HepG2 (cell line): Measurements from ENCODE around the gene DCST2. TPM values are rescaled to one million over a fixed set of nuclear protein-coding genes. Genes with fewer than 3 reads are reported as not detected.
A peak's percentile ranks its signal among the peaks of the same experiment; 100 is the strongest.

Experiments
- ATAC-seq: fragments of 200-7000 bp; cut with Tn5 transposase; 3 replicates; pipeline ENCODE4 v1.9.1; 2020; ENCODE audit warnings: mild to moderate bottlenecking, moderate library complexity
- BruUV-seq: library from RNA; stranded (reverse); fragments of 400-500 nt; replicated peaks from 2 replicates; lab custom pipeline; 2021; lab: Mats Ljungman, UMichigan
- CTCF ChIA-PET: fragments of 300-600 bp; formaldehyde crosslinking; extraction: SDS; loops from one replicate; lab custom pipeline; 2021; ENCODE audit warnings: low total read pairs, inconsistent platforms, low intra/inter-chr PET ratio; lab: Yijun Ruan, JAX
- POLR2A ChIA-PET: fragments of 350-600 bp; sonication (Branson Sonifier 250); formaldehyde crosslinking; loops from one replicate; lab custom pipeline; 2020; ENCODE audit warnings: antibody characterized with exemption, inconsistent platforms; lab: Yijun Ruan, JAX
- DNase-seq: peaks from one replicate; pipeline ENCODE4 v3.0.0-alpha.2; 2015; ENCODE audit warnings: low spot score
- FAIRE-seq: peaks from 3 replicates; lab custom pipeline; 2011; peaks lifted over from hg19 to GRCh38; lab: Jason Lieb, UNC
- H2AFZ ChIP-seq: one replicate; pipeline ENCODE4 v1.6.1; 2011; ENCODE audit warnings: low read length, inconsistent platforms
- H3K27ac ChIP-seq: fragments of 300-600 bp; 3 replicates; pipeline ENCODE4 v1.8.0; 2011; ENCODE audit warnings: mixed run types, mild to moderate bottlenecking, mixed read lengths, low read length, inconsistent platforms; ENCODE audit not compliant: insufficient read depth; ENCODE audit errors: extremely low read length
- H3K27me3 ChIP-seq, 2 experiments: fragments of 200-600 bp in 1 of 2; 2 replicates in 1 of 2; 3 replicates in 1 of 2; pipeline versions ENCODE4 v1.6.0 to v1.8.0; 2011; ENCODE audit warnings: low read length in 2 of 2, mild to moderate bottlenecking in 2 of 2, moderate library complexity in 2 of 2, inconsistent platforms in 1 of 2; ENCODE audit not compliant: insufficient read depth in 2 of 2, control insufficient read depth in 1 of 2
- H3K36me3 ChIP-seq, 2 experiments: fragments of 200-600 bp in 1 of 2; replicated peaks in 1 of 2; 2 replicates in 1 of 2; 3 replicates in 1 of 2; pipeline versions ENCODE4 v1.5.1 to v1.8.0; 2011; ENCODE audit warnings: low read length in 2 of 2, inconsistent platforms in 1 of 2; ENCODE audit not compliant: insufficient read depth in 2 of 2, control insufficient read depth in 1 of 2
- H3K4me1 ChIP-seq: 2 replicates; pipeline ENCODE4 v1.5.1; 2012; ENCODE audit warnings: low read length, inconsistent platforms; ENCODE audit not compliant: insufficient read depth
- H3K4me2 ChIP-seq: 2 replicates; pipeline ENCODE4 v1.6.0; 2011; ENCODE audit warnings: low read depth, low read length, inconsistent platforms
- H3K4me3 ChIP-seq, 3 experiments: fragments of 200-600 bp in 1 of 3; sonication (generic), shearing (Covaris generic) in 1 of 3; replicated peaks in 1 of 3; 2 replicates each; pipeline ENCODE4 v1.5.1; 2011 to 2016; ENCODE audit warnings: low read length in 3 of 3, inconsistent platforms in 2 of 3, low read depth in 2 of 3, mild to moderate bottlenecking in 2 of 3, control low read depth in 1 of 3, mixed read lengths in 1 of 3; ENCODE audit not compliant: insufficient read depth in 1 of 3
- H3K79me2 ChIP-seq: one replicate; pipeline ENCODE4 v1.6.1; 2011; ENCODE audit warnings: low read length, inconsistent platforms; ENCODE audit not compliant: insufficient read depth
- H3K9ac ChIP-seq: 2 replicates; pipeline ENCODE4 v1.6.0; 2011; ENCODE audit warnings: mild to moderate bottlenecking, low read depth, low read length, inconsistent platforms; ENCODE audit not compliant: insufficient read depth
- H3K9me3 ChIP-seq: 2 replicates; pipeline ENCODE4 v1.5.1; 2012; ENCODE audit warnings: mild to moderate bottlenecking, low read length
- H4K20me1 ChIP-seq: 2 replicates; pipeline ENCODE4 v1.6.0; 2011; ENCODE audit warnings: inconsistent platforms, mild to moderate bottlenecking, low read length, moderate library complexity; ENCODE audit not compliant: insufficient read depth
- DR1 ChIP-seq: sonication (generic); formaldehyde crosslinking; IDR thresholded peaks from 2 replicates; pipeline ENCODE4 v1.8.0; 2021; ENCODE audit warnings: mild to moderate bottlenecking, missing genetic modification reagents, inconsistent platforms
- KLF12 ChIP-seq: sonication (generic); formaldehyde crosslinking; IDR thresholded peaks from 2 replicates; pipeline ENCODE4 v1.4.0; 2020; ENCODE audit warnings: missing genetic modification reagents, borderline replicate concordance
- RCOR2 ChIP-seq: IDR thresholded peaks from 2 replicates; pipeline ENCODE4 v1.6.1; 2016; ENCODE audit warnings: missing biosample characterization, missing genetic modification reagents
- SRF ChIP-seq: IDR thresholded peaks from 2 replicates; pipeline ENCODE4 v1.6.1; 2011; ENCODE audit warnings: mild to moderate bottlenecking, low read depth, low read length, moderate library complexity
- ZNF451 ChIP-seq: sonication (generic); formaldehyde crosslinking; IDR thresholded peaks from 2 replicates; pipeline ENCODE4 v1.5.0; 2020; ENCODE audit warnings: mild to moderate bottlenecking, missing genetic modification reagents
- WGBS: methylation state at CpG from one replicate; pipeline ENCODE4 v1.1.6; 2017; ENCODE audit warnings: low lambda C conversion rate; 5-methylcytosine and 5-hydroxymethylcytosine counted together
- in situ Hi-C: cut with HindIII; loops from 2 replicates; pipeline ENCODE4 v1.10.0; 2017; ENCODE audit warnings: low pct_unique_long_range_greater_than_20kb; ENCODE audit not compliant: extremely low pct_ligation_motif_present
- intact Hi-C: fragments of 100-400 bp; cut with micrococcal nuclease; formaldehyde crosslinking; loops from one replicate; pipeline ENCODE4 v1.10.0; 2022; ENCODE audit not compliant: unreplicated experiment
- polyA plus RNA-seq, 8 experiments: library from polyadenylated mRNA; depleted of rRNA in 3 of 8; stranded (reverse) in 7 of 8; unstranded in 1 of 8; fragments of >200 nt; fragmentation: Illumina TruSeq in 4 of 8; extraction: Trizol in 4 of 8; gene quantifications; 2 replicates each; pipeline versions ENCODE4 v1.2.1 to v1.2.3, GENCODE V29; 2011 to 2016; ENCODE audit warnings: low read depth in 4 of 8, missing spikeins in 1 of 8, mixed read lengths in 1 of 8; ENCODE audit not compliant: insufficient read depth in 1 of 8
- total RNA-seq, 5 experiments: library from RNA; depleted of rRNA; stranded (reverse); fragments of >200 nt; fragmentation: Illumina TruSeq; extraction: Trizol; gene quantifications; 2 replicates each; pipeline ENCODE4 v1.2.3, GENCODE V29; 2016; ENCODE audit warnings: low read depth in 1 of 5

The DCST2 gene
- total and polyA plus RNA-seq, 2 of the 13 experiments (the other 11 are each of a cell fraction or from before 2014, with no cell fraction given): 0.74 TPM; not detected in 1

DNA sequence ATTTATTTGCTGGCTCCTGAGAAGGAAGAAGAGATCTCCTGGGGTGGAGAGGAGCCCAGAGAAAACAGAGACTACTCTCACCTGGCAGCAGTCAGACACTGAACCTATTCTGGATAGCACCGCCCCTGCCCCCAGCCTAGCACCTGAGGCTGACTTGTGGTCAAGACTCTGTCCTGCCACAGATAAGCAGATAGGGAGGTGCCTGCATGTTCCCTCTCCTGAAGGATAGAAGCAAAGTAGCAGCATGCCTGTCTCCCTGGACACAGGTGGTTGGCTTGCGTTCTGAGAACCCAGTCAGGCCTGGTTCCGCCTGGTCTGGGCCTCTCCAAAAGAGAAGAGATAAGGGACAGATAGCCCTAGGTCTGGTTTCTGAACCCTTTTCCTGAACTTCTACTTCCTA is 43.8 kb upstream of the DCST2 start:
- in situ Hi-C loops: no loop called here
- peaks cover 46% of the 10 kb centered on the region for H3K4me1 ChIP-seq
- H3K4me3 ChIP-seq: no peak overlapping the region
- BruUV-seq: no TSS peak
- FAIRE-seq: no peak
- no peak overlapping the region for H3K9ac ChIP-seq
- H3K79me2 ChIP-seq: no peaks in the 10 kb centered on the region
- CTCF ChIA-PET: no interaction called here
- no peak for TF ChIP-seq RCOR2
- TF ChIP-seq, all 625 proteins: peak for 0
- Histone ChIP-seq H3K4me2 (no peak overlapping the region), H2AFZ (no peak overlapping the region), H3K36me3 (no peaks in the 10 kb centered on the region), H4K20me1 (peaks cover 4% of the 10 kb centered on the region; the same call in 1 of the 2 replicates), H3K27me3 (peaks cover 23 to 92% of the 10 kb centered on the region in 2 experiments), H3K9me3 (no peaks in the 10 kb centered on the region), H3K27ac (no peak overlapping the region)
- intact Hi-C loops: no loop called here
- ATAC-seq (no peak), DNase-seq (no peak)
- WGBS: 0% methylated on average over 2 of the region's 3 CpGs
- POLR2A ChIA-PET: no interaction called here

DNA sequence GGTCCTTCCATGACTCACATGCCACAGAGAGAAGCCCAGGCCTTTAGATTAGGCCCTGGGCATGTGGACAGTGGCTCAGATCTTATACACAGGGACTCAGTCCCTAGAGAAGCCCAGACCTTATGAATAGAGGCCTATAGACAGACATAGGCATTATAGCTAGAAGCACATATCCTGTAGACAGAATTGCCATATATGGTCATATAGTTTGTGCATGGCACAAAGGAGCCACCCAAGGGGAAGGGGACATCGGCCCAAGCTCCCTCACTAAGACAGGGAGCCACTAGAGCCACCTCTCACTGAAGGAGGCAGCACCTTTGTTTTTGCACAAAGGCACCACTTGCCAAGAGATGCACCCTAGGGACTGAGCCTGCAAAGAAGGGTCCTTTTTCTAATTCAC is 42.8 kb upstream of the DCST2 start:
- Histone ChIP-seq H4K20me1 (peaks cover 2% of the 10 kb centered on the region; the same call in 1 of the 2 replicates), H3K27ac (no peak overlapping the region), H3K9me3 (no peaks in the 10 kb centered on the region), H3K4me3 (no peak overlapping the region), H3K27me3 (peaks cover 19 to 92% of the 10 kb centered on the region in 2 experiments), H3K4me2 (no peak overlapping the region), H3K36me3 (no peaks in the 10 kb centered on the region), H3K9ac (no peak overlapping the region), H2AFZ (no peak overlapping the region), H3K79me2 (no peaks in the 10 kb centered on the region), H3K4me1 (peaks cover 38% of the 10 kb centered on the region)
- BruUV-seq: no TSS peak
- FAIRE-seq: no peak
- DNase-seq: no peak
- no peak for ATAC-seq
- in situ Hi-C loops (no loop called here), intact Hi-C loops (no loop called here)
- CTCF ChIA-PET: no interaction called here
- WGBS: 0% methylated on average over 1 of the region's 1 CpG
- POLR2A ChIA-PET: interaction anchor here (1.1 kb wide), 2 partner anchors 25 to 75 kb away, joined by 3 read pairs; partner anchors contain the start of gene ADAM15
- TF ChIP-seq DR1 (CRISPR knock-in tag): no peak
- no peak for TF ChIP-seq KLF12 (CRISPR knock-in tag)
- no peak for TF ChIP-seq ZNF451
- peak; percentile 85 for TF ChIP-seq SRF
